GM21737 (cell line): ENCODE measurements around the gene PKD1L1.
"Not testable (repeated sequence)": the region's sequence is repeated elsewhere in the genome, so short reads cannot be mapped to it uniquely, and the experiment has no call there.

Source experiments
- ATAC-seq: cut with Tn5 transposase; IDR thresholded peaks from one replicate; pipeline ENCODE4 v1.9.1; 2021; ENCODE audit warnings: mild to moderate bottlenecking, moderate library complexity; ENCODE audit not compliant: unreplicated experiment

PKD1L1 gene

DNA sequence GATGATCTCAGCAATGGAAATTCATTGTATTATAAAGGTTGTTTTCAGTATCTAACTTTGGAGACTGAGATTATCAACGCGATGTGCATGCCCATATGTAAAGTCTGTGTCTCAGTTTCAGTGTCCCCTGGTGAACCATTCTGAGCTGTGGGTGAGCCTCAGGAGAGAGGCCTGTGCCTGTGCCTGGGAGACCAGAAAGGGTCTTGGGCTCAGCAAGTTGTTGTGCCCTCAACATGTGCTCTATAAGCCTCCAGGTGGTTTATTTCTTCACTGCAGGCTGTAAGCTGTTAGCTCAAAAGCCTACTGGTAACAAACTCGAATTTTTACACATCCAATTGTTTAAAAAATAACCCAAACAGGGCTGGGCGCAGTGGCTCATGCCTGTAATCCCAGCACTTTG lies 151.9 kb downstream of the PKD1L1 start:
- no peak for ATAC-seq

DNA sequence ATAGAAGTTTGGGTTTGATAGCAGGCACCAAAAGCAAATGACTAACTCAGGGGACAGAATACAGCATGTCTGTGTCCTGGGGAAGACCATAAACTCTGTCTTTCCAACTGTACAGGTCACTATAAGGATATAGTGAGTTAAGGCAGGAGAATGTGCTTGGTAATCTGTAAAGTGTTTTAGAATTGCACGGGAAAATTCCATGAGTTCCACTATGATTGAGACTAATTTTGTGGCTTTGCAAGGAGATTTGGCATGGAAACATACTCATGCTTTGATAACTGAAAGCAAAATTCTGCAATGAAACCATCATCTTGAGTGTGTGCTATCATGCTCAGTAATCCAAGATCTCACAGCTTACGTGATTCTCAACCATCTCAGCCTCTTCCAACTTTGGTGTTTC lies 152.6 kb downstream of the PKD1L1 start:
- ATAC-seq = no peak

DNA sequence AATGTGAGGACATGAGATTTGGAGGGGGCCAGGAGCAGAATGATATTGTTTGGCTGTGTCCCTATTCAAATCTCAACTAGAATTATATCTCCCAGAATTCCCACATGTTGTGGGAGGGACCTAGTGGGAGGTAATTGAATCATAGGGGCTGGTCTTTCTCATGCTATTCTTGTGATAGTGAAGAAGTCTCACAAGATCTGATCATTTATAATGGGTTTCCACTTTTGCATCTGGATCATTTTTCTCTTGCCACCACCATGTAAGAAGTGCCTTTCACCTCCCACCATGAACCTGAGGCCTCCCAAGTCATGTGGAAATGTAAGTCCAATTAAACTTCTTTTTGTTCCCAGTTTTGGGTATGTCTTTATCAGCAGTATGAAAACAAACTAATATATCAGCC lies 153.1 kb downstream of the PKD1L1 start:
- not testable (repeated sequence) for ATAC-seq

DNA sequence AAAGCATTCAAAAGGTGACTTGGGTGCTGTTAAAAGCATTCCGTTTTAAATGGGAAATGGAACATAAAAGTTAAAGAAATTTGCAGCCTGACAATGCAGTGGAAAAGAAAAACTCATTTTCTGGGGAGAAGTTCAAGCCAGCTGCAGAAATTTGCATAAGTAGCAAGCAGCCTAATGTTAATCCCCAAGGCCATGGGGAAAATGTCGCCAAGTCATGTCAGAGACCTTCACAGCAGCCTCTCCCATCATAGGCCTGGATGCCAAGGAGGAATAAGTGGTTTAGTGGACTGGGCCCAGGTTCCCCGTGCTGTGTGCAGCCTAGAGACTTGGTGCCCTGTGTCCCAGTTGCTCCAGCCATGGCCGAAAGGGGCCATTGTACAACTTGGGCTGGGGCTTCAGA lies 154.2 kb downstream of the PKD1L1 start:
- no peak for ATAC-seq

DNA sequence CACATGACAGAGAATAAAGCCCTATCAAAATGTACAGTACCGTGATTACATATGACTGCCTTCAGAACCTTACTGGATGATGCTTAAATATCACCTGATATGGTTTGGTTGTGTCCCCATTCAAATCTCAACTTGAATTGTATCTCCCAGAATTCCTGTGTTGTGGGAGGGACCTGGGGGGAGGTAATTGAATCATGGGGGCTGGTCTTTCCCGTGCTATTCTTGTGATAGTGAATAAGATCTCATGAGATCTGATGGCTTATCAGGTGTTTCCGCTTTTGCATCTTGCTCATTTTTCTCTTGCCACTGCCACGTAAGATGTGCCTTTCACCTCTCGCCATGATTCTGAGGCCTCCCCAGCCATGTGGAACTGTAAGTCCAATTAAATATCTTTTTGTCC lies 155.1 kb downstream of the PKD1L1 start:
- not testable (repeated sequence) for ATAC-seq

DNA sequence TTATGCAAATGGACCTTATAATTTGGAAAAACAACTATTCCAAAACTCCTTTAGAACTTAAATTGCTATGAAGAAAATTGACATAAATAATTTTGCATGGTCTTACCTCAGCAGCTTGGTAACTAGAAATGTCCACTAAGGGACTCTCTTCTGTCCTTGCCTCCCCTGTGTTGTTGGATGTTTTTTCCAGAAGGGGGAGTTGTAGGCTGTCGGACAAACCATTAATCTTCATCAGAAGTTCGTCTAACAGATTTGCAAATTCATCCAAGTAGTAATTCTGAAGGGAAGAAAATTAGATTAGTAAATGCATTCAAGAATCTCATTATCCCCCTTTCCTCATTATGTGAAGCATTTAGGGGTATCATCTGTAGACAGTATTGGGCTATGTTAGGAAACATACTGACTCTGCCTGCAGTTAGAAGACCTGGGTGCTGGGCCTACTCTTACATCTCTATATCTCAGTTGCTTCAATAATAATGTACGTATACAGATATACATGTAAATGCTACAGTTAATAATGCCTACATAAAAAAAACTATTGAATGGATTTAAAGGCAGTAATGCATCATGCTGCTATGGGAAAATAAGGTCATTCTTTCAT lies 155.6 kb downstream of the PKD1L1 start:
- ATAC-seq = no peak

DNA sequence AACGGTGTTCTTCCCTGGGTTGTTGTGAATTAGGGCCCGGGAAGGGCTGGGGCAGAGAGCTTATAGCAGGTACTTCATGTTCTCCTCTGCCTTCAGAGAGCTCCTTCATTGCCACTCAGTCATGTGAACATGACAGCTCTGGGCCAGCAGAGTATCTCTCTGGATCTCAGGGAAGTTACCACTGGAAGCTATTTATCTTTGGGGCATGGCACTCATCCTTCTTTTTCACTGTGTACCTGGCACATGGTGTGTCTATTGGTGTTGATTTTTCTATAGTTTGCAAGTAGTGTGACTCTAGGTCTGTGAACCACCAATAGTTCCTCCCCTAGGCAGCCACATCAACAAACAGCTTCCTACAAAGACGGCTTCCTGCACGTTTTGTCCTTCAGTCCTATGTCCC lies 156.6 kb downstream of the PKD1L1 start:
- no peak for ATAC-seq

DNA sequence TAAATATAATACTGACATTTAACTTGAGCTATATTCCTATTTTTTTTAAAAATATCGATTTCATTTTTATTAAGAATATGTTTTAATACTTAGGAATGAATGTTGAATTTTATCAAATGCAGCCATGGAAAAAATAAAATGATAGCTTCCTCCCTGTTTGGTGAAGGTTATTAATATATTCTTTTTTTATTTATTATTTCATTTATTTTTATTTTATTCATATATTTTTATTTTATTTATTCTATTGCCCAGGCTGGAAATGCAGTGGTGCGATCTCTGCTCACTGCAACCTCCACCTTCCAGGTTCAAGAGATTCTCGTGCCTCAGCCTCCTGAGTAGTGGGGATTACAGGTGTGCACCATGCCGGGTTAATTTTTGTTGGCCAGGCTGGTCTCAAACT lies 160.2 kb downstream of the PKD1L1 start:
- no peak for ATAC-seq

DNA sequence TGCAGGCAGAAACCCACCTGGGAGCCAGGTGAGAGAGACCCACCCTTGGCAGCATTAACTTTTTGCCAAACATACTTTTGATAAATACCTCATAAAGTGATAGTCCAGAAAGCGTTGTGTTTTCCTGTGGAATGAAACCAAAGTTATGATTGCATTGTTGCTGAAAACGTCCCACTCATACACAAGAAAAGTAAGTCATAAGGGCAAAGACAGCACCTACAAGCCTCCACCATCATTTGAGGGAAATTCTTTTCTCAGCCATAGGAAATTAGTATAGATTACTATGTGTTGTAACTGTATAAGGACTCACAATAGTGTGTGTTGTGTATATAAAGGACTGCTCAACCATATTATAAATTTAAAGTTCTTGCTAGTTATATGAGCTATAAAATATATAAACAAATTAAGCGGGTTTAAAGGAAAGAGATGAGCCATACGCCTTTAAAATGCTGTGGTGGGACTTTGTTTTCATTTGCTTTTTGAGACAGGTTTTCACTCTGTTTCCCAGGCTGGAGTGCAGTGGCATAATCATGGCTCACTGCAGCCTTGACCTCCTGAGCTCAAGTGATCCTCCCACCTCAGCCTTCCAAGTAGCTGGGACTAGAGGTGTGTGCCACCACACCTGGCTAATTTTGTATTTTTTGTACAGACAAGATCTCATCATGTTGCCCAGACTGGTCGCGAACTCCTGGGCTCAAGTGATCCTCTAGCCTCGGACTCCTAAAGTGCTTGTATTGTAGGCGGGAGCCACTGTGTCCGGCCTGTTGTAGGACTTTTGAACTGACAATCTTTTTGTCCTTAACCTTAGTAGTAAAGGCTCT lies 160.8 kb downstream of the PKD1L1 start:
- ATAC-seq = no peak

DNA sequence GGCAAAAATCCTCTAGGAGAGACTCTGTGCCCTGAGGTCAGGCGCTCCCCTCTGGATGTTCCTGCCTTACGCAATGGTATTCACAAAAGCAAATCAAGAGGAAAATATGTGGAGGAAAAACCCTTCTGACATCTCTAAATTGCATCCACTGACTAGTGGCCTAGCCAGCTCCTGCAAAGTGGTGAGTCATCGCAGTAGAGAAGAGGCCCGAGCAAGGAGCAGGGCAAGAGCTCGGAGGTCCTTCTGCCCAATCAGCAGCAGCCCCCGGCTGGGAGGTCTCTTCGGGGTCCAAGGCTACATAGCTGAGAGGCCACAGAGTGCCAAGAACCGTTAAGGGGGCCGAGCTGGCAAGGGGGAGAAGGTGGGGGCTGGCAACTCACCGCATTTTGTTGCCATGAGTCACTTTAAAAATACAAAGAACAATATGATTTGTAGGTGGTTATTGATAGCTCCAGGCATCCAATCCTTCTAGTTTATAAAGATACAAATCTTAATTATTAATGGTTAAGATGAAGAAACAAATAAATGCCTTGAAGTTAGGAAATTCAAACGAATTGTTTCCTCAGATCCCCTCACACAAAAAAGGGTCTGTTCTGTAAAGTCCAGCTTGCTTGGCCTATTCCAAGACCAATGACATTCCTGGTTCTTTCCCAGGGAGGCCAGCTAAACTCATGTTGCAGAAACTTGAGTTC lies 161.6 kb downstream of the PKD1L1 start:
- no peak for ATAC-seq

DNA sequence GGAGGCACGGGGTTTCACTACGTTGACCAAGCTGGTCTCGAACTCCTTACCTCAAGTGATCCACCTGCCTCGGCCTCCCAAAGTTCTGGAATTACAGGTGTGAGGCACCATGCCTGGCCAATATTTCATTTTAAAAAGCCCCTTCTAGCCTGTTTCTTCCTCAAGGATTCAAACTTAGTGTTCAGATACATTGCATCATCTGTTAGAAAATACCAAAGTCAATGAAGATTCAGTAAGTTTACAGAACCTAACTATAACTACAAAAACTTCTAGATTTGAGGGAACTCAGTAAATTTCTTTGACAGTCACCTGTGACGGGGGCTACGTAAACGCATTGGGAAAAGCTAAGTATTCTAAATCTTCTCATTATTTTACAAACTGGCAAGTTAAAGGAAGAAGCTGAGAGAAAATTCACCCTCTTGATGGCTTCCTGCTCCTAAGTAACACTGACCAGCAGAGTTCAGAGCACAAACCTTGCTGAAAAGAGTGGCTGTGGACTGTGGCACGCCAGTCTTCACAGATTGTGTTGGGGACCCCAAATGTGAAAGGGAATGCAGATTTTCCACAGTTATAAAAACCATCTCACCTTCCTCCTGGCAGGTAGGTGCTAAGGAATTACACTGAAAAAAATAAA lies 162.2 kb downstream of the PKD1L1 start:
- ATAC-seq = no peak

DNA sequence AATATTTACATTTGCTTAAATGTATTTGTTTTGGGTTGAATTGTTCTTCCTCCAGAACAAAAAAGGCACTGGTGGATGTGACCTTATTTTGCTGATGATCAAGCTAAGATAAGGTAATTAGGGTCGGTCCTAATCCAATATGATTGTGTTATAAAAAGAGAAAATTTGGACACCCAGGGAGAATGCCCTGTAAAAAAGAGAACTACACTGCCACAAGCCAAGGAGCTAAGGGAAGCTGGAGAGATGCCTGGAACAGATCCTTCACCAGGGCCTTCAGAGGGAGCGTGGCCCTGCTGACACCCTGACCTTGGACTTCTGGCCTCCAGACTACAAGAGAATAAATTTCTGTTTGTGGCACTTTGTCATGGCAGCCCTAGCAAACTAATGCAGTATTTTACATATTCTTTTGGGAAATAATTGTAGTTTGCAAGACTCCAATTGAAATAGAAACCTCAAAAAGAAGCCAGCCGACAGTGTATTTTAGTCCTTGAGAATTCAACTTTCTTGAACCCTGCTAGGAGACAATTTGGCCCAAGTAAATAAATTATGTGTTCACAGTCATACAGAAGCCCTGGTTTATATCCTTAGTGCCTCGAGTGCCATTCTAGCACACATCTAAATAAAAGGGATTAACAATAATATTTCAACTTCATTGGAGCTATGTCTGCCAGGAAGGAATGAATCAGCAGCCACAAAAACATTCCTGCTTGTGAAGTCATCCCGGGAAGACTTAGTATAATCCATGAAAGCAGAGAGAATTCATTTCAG lies 164.6 kb downstream of the PKD1L1 start:
- ATAC-seq = no peak

DNA sequence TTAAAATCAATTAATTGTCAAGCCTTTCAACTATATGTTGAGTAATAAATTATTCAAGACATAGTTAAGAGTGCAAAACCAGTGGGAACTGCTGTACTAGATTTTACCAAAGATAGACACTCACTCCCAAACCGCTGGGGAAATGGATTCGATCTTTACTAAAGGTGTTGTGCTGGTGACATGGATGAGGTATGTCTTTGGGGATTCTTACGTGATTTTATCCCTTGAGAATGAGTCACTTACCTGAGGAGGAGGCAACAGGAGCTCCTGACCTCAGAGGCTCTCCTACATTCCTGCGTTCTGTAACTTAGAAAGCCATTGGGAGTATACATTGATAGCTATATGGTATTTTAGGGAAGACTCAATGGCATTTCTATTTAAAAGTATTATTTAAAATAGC lies 165.5 kb downstream of the PKD1L1 start:
- no peak for ATAC-seq

DNA sequence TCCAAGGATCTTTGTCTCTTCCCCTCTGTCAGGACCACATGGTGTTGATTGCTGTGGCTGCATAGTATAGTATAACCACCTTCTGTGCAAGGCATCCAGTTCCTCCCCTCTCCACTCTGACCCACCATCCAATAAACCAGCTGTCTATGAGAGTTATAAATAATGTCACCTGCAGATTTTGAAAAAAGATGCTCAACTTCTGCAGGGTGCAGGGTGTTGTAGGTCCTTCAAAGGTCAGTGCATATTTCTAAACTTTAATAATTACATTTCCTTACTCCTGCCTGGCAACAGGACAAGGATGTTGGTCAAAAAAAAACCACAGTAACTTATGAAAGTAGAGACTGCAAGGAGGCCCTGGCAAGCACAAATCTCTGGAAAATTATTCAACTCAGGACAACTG lies 166.2 kb downstream of the PKD1L1 start:
- no peak for ATAC-seq

DNA sequence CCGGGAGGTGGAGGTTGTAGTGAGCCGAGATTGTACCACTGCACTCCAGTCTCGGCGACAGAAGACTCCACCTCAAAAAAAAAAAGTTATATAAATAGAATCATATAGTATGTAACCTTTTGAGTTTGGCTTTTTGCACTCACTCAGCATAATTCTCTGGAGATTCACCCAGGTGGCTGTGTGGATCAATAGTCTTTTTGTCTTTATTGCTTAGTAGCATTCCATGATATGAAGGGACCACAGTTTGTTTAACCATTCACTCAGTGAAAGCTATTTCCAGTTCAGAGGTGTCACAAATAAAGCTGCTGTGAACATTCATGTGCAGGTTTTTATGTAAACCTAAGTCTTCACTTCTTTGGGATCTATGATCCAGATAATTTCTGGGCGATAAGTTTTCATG lies 167.7 kb downstream of the PKD1L1 start:
- ATAC-seq = no peak

DNA sequence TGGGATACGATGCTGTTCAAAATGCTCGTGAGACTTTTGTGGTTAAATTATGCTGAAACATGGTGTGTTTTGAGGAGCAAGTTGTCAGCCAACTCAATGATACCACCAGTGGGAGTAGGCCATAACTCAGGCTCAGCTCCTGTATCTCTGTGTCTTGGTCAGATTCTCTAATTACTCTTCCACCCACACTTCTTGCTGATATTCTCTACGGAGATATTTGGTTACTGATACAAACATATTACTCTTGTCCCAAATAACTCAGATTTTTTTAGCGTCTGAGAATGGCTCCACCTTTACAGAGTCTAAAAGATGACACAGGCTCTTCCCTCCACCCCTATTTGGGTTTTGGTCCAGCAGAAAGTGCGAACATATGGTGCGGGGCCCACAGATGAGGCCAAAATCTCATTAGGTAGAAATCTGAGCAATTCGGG lies 168.9 kb downstream of the PKD1L1 start:
- ATAC-seq = no peak

DNA sequence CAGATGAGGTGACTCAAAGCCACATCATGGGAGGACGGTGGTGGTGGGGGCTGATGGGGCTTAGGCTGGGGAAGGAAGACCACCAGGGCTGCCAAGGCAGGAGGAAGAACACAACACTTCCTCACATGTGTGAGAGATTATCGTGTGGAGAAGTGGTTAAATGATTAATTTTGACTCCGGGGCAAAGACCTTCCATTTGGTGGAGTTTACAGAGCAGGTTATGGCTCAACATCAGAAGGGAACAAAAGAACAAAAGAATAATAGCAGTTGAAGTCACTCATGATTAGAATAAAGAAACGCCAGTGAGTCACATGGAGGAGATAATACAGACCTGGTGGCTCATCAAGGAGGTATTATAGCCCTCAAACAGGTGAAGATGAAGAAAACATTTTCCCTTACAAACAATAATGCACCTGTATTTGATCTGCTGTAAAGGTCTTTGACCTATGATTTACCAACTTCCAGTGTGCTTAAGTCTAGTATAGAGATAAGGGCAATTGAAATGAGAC lies 170.1 kb downstream of the PKD1L1 start:
- no peak for ATAC-seq

DNA sequence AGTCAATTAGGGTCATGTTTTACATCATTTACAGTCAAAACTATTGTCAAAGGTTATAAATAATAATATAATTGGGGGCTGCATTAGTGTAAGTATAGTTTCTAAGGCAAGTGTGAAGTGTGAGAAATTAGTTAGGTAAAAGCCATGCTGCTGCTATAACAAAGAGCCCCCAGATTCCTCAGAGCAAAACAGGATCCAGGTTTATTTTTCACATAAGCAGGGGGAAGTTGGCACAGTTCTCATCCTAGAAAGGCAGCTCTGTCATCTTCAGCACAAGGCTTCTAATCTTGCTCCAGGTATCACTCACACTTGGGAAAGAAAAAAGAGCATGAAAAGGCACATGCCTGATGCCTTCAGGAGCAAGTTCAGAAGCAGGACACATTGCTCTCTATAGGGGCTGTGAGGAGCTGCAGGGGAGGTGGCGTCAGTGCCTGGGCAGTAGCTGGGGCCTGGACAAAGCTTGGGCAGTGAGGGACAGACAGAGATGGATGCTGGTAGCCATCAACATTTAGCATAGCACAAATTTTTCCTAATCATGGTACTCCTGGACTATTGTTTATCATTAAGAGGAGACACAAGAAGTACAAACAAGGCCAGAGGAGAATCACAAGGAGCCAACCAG lies 170.6 kb downstream of the PKD1L1 start:
- ATAC-seq = no peak

DNA sequence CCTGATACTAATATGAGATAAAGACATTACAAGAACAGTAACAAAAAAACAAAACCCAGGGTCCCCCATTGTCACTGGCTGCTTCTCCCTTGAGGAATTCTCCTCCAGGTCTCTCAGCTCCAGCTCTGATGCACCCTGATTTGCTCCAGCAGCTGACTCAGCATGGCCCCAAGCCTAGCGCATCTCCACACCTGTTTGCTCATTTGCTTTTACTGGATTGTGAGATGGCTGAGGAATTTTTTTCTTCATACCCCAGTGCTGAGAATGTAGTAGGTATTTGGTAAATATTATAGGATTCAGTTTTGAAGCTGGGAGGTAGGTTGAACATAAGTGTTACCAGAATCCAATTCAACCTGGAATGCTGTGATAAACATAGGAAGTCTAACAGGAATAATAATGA lies 171.9 kb downstream of the PKD1L1 start:
- ATAC-seq = no peak

DNA sequence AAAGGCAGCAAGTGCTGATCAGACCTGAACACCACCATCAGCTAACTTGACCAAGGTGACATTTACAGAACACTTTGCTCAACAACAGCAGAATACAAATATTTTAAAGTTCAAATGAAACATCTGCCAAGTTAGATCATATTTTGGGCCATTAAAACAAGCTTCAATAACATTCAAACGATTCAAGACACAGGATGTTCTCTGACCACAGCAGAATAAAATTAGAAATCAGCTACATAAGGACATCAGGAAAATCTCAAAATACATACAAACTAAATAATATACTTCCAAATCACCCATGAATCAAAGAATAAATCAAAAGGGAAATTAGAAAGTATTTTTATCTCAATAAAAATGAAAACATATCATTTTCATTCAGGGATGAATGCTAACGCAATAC lies 173.0 kb downstream of the PKD1L1 start:
- no peak for ATAC-seq
